Activated CD4-positive, CD25-positive, alpha-beta regulatory T cell treated with anti-CD3 and anti-CD28 coated beads, Interleukin-2, amount 50 U/mL, for 16 hours (primary cell): ENCODE data around the gene ZBED6.
"Not testable (repeated sequence)": the region's sequence is repeated elsewhere in the genome, so short reads cannot be mapped to it uniquely, and the experiment has no call there.

Source experiments
- DNase-seq: peaks from one replicate; pipeline ENCODE4 v3.0.0-alpha.2; 2020; ENCODE audit warnings: low read depth, low spot score

The ZBED6 gene

GRCh38 chr1:203778146-203778545 lies 17.3 kb upstream of the ZBED6 start:
- DNase-seq, result no peak

DNA sequence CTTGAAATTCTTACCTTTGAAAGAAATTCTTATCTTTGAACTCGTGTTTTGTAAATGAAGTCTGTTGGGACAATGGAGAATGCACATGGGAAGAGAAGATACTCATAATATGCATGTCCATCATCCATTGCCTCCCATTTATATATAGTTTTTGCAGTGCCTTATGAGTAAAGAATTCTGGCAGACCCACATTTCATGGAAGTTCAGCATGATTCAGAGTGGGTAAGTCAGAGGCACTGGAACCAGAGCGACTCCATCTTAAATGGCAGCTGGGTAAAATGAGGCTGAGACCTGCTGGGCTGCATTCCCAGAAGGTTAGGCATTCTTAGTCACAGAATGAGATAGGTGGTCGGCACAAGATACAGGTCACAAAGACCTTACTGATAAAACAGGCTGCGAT lies 16.6 kb upstream of the ZBED6 start:
- DNase-seq, result no peak

DNA sequence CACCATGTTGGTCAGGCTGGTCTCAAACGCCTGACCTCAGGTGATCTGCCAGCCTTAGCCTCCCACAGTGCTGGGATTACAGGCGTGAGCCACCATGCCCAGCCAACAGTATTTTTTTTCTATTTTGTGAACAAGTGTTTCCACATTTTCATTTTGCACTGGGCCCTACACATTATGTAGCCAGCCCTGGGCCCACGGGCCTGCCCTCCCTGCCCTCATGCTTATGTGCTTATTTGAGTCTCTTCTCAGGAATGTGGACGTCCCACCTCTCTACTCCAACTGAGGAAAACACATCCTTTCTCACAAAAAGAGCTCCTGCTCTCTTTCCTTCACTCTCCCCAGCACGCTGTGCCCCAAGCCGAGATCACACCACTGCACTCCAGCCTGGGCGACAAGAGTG lies 13.5 kb upstream of the ZBED6 start:
- no peak for DNase-seq

DNA sequence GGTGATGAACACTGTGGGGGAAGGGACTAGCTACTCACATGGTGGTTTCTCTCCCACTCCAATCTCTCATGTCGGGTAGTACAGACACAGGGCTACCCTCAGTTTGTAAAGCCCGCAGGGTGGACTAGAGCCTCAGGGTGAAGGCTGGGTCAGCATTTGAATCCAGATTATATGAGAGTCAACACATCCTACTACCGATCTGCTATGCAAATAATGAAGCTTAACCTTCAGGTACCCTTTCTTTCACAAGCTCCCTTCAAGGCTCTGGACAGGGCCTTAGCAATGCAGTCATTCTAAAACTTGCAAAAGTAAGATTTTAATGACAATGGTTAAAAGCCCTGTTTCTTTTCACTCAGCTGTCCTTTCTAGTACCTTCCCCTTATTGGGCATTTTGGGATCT lies 5.5 kb upstream of the ZBED6 start:
- DNase-seq, result no peak

- no peak for DNase-seq
Measured at GRCh38 chr1:203791498-203791897, 3.9 kb upstream of the ZBED6 start.

GRCh38 chr1:203792486-203792885 lies 2.9 kb upstream of the ZBED6 start:
- no peak for DNase-seq

GRCh38 chr1:203793561-203793960 lies 1.9 kb upstream of the ZBED6 start:
- not testable (repeated sequence) for DNase-seq

DNA sequence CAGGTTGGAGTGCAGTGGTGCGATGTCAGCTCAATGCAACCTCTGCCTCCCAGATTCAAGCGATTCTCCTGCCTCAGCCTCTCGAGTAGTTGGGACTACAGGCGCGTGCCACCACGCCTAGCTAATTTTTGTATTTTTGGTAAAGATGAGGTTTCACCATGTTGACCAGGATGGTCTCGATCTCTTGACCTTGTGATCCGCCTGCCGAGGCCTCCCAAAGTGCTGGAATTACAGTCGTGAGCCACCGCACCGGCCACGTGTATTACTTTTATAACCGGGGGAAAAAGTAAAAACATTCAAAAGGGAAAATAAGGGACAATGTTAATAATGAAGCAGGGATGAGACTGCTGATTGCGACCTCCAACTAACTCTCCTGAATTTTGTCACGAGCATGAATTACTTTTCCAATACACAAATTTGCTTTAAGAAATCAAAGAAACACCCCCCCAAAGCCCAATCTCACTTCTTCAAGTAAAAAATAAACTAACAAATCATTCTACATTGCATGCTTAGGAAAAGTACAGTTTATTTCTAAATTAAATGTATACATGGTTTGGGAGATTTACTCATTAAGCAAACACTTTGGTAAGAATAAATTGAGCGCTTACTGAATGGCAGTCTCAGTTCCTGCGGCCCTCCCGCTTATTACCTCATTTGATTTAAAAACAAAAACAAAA lies 521 bp upstream of the ZBED6 start:
- no peak for DNase-seq

- DNase-seq, result no peak
Measured at GRCh38 chr1:203796236-203796605, 798 bp downstream of the ZBED6 start.

DNA sequence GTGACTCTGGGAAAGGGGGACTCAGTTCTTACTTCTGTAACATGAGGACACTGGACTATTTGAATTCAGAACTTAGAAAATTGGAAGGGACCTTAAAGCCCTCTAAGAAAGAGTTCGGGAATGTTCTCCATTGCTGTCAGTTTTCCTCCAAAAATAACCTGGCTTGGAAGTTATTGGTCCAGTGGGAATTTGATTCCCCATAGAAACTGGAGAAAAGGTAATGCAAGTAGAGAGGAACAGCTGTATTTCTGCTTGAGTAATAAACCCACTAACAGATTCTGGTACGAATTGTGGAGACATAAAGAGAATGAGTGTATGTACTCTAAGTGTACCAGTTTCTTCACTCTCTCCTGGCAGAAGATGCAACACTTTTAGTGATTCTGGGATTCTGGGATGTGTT lies 1.8 kb downstream of the ZBED6 start:
- no peak for DNase-seq

GRCh38 chr1:203797948-203798655 lies 2.7 kb downstream of the ZBED6 start:
- no peak for DNase-seq

DNA sequence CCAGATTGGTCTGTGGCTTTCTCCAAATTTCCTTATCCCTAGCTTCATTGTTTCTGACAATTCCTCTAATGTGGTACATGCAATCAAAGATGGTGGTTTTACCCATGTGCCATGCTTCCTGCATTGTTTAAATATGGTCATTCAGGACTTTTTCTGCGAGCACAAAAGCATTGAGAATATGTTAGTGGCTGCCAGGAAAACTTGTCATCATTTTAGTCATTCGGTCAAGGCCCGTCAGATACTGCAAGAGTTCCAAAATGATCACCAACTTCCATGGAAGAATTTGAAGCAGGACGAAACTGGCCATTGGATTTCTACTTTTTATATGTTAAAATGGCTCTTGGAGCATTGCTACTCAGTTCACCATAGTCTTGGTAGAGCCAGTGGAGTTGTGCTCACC lies 3.7 kb downstream of the ZBED6 start:
- DNase-seq, result no peak

DNA sequence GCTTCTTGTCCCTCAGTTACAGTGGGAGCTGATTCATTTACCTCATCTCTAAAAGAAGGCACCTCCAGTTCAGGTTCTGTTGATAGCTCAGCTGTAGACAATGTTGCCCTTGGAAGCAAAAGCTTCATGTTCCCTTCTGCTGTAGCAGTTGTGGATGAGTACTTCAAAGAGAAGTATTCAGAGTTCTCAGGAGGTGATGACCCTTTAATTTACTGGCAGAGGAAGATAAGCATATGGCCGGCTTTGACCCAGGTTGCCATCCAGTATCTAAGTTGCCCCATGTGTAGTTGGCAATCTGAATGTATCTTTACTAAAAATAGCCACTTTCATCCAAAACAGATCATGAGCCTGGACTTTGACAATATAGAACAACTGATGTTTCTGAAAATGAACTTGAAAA lies 4.5 kb downstream of the ZBED6 start:
- no peak for DNase-seq

GRCh38 chr1:203805689-203806088 lies 10.3 kb downstream of the ZBED6 start:
- no peak for DNase-seq

DNA sequence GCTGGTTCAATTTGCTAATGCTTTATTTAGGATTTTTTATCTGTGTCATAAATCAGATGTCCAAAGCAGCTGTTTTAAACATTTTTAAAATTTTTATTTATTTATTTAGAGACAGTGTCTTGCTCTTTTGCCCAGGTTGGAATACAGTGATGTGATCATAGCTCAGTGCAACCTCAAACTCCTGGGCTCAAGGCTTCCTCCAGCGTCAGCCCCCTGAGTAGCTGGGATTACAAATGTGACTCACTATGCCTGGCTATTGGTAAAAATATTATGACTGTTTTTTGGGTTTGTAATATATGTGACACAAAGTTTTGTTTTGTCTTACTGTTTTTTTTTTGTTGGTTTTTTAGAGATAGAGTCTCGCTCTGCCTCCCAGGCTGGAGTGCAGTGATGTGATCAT lies 11.8 kb downstream of the ZBED6 start:
- no peak for DNase-seq

DNA sequence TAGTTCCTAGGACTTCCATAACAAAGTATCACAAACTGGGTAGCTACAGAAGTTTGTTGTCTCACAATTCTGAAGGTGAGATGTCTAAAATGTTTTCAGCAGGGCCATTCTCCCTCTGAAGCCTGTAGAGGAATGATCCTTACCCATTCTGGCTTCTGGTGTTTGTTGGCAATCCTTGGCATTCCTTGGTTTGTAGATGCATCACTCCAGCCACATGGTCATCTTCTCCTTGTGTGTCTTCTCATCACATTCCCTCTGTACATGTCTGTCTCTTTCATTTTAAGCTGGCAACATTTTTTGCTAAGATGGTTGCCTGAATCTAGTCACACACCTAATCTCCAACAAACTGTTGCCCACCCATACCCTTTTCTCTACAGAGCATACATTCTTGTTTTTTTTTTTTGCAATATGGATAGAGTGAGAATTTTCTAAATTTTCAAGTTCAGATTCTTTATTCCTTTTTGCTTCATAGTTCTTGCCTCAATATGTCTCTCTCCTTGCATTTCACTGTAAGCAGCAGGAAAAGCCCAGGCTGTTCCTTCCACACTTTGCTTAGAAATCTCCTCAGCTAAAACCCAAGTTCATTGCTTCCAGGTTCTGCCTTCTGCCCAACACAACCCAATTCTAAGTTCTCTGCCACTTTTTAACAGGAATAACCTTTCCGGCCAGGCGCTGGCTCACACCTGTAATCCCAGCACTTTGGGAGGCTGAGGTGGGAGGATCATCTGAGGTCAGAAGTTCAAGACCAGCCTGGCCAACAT lies 18.3 kb downstream of the ZBED6 start:
- DNase-seq, result no peak

- DNase-seq, result no peak
Measured at GRCh38 chr1:203818399-203818798, 23.0 kb downstream of the ZBED6 start.

DNA sequence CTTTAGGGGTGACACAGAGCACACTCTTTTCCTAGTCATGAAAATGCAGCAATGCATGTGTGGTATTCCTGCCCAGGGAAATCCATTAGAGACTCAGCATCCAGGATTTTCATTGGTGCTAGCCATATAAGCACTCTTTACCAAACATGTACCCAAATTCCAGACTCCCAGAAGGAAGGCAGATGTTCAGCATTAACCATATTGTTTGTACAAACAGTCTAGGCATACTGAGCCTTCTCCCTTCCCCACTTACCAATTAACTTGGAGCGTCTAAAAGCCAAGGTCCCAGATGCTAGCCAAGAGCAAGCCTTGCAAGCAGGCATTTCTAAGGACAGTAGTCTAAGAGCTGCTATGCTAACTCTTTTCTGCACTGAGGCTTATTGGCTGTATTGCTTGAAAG lies 27.9 kb downstream of the ZBED6 start:
- DNase-seq, result no peak

GRCh38 chr1:203826175-203826574 lies 30.8 kb downstream of the ZBED6 start:
- DNase-seq, result no peak

- DNase-seq, result no peak
Measured at GRCh38 chr1:203828002-203828401, 32.6 kb downstream of the ZBED6 start.

GRCh38 chr1:203828503-203828902 lies 33.1 kb downstream of the ZBED6 start:
- DNase-seq, result no peak

DNA sequence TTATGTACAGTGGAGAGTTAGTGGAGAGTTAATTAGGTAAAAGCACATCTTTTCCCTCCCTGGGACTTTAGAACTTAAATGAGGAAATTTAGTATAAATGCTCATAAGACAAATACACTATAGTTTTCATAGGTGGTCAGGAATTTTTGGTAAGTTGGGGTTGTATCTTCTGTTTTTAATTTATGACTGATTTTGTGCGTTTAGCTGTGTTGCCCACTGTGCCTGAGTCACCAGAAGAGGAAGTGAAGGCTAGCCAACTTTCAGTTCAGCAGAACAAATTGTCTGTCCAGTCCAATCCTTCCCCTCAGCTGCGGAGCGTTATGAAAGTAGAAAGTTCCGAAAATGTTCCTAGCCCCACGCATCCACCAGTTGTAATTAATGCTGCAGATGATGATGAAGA lies 33.8 kb downstream of the ZBED6 start:
- DNase-seq, result not testable (repeated sequence)

- DNase-seq, result no peak
Measured at GRCh38 chr1:203835476-203835875, 40.1 kb downstream of the ZBED6 start.
